Loucy (cell line): ENCODE measurements around the gene PKD1L1.

Source experiments
- H2AFZ ChIP-seq: fragments of 200-600 bp; sonication (generic); 2 replicates; pipeline ENCODE4 v1.6.0; 2016; ENCODE audit warnings: antibody characterized with exemption, mild to moderate bottlenecking, low read length, moderate library complexity
- H3F3A ChIP-seq: fragments of 200-600 bp; 2 replicates; pipeline ENCODE4 v1.6.0; 2016; ENCODE audit warnings: antibody characterized with exemption, low read depth, mild to moderate bottlenecking
- H3K27me3 ChIP-seq: fragments of 200-600 bp; sonication (generic); 2 replicates; pipeline ENCODE4 v1.6.1; 2014; ENCODE audit warnings: low read length, mild to moderate bottlenecking; ENCODE audit not compliant: insufficient read depth, poor library complexity, severe bottlenecking
- H3K36me3 ChIP-seq: fragments of 200-600 bp; sonication (generic); 2 replicates; pipeline ENCODE4 v1.6.1; 2016; ENCODE audit warnings: low read length; ENCODE audit not compliant: insufficient read depth
- H3K4me1 ChIP-seq: fragments of 200-600 bp; sonication (generic); 2 replicates; pipeline ENCODE4 v1.5.1; 2014; ENCODE audit warnings: low read length, mild to moderate bottlenecking; ENCODE audit not compliant: insufficient read depth, poor library complexity, severe bottlenecking
- H3K4me2 ChIP-seq: fragments of 200-600 bp; sonication (generic); 2 replicates; pipeline ENCODE4 v1.6.0; 2014; ENCODE audit warnings: antibody characterized with exemption, low read length, low read depth, mild to moderate bottlenecking; ENCODE audit not compliant: poor library complexity, severe bottlenecking
- H3K4me3 ChIP-seq: fragments of 200-600 bp; sonication (generic); 2 replicates; pipeline ENCODE4 v1.5.1; 2014; ENCODE audit warnings: low read length, mild to moderate bottlenecking, mixed read lengths; ENCODE audit not compliant: poor library complexity, severe bottlenecking
- H3K79me2 ChIP-seq: fragments of 200-600 bp; sonication (generic); 2 replicates; pipeline ENCODE4 v1.6.1; 2014; ENCODE audit warnings: low read length; ENCODE audit not compliant: insufficient read depth
- H3K9ac ChIP-seq: fragments of 200-600 bp; sonication (generic); 2 replicates; pipeline ENCODE4 v1.6.0; 2014; ENCODE audit warnings: mild to moderate bottlenecking, low read depth, low read length, moderate library complexity; ENCODE audit not compliant: poor library complexity, severe bottlenecking
- H3K9me2 ChIP-seq: fragments of 200-600 bp; sonication (generic); replicated peaks from 2 replicates; pipeline ENCODE4 v1.6.1; 2016; ENCODE audit warnings: low read depth, low read length, mixed read lengths
- H3K9me3 ChIP-seq: fragments of 200-600 bp; sonication (generic); 2 replicates; pipeline ENCODE4 v1.6.1; 2014; ENCODE audit warnings: mild to moderate bottlenecking, antibody characterized with exemption, low read length, low read depth; ENCODE audit not compliant: insufficient read depth
- H4K20me1 ChIP-seq: fragments of 200-600 bp; sonication (generic); 2 replicates; pipeline ENCODE4 v1.6.0; 2014; ENCODE audit warnings: antibody characterized with exemption, low read length, mild to moderate bottlenecking; ENCODE audit not compliant: insufficient read depth, poor library complexity, severe bottlenecking
- EZH2phosphoT487 ChIP-seq: fragments of 200-600 bp; IDR thresholded peaks from 2 replicates; pipeline ENCODE4 v1.6.1; 2018; ENCODE audit warnings: antibody characterized with exemption, mild to moderate bottlenecking, moderate library complexity, borderline replicate concordance
- TF ChIP-seq, protein P1 (sequence below): fragments of 200-600 bp; sonication (generic); conservative IDR thresholded peaks from 2 replicates; pipeline ENCODE4 v1.5.1; 2014; ENCODE audit warnings: mild to moderate bottlenecking, antibody characterized with exemption, low read length

Gene PKD1L1

DNA sequence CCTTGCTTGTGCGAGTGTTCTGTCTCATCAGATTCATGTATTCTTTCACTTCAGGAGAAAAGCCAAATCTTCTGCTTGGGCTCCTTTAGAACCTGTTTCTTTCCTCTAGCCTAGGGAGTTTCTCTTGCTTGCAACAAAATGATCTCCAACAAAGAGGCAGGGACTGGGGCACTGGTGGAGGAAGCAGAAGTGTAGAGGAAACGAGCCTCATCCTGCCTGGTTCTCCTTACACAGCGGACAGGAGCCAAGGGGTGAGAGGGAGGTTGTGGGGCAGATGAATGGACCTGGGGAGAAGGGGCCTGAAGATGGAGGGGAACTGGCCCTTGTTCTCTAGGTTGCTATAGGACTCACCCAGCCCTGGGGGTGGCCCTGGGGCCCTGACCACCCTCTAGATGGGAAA lies 141.1 kb downstream of the PKD1L1 start:
- Histone ChIP-seq H2AFZ (no peak overlapping the region), H3K4me1 (no peaks in the 10 kb centered on the region), H3F3A (no peaks in the 10 kb centered on the region), H3K27me3 (no peaks in the 10 kb centered on the region), H4K20me1 (no peaks in the 10 kb centered on the region), H3K9me3 (peaks cover 3% of the 10 kb centered on the region; the same call in 1 of the 2 replicates), H3K36me3 (no peaks in the 10 kb centered on the region), H3K79me2 (no peaks in the 10 kb centered on the region), H3K4me2 (no peak overlapping the region), H3K4me3 (no peak overlapping the region), H3K9me2 (no peaks in the 10 kb centered on the region), H3K9ac (no peak overlapping the region)
- TF ChIP-seq EZH2phosphoT487: no peak
- TF ChIP-seq, protein P1, sequence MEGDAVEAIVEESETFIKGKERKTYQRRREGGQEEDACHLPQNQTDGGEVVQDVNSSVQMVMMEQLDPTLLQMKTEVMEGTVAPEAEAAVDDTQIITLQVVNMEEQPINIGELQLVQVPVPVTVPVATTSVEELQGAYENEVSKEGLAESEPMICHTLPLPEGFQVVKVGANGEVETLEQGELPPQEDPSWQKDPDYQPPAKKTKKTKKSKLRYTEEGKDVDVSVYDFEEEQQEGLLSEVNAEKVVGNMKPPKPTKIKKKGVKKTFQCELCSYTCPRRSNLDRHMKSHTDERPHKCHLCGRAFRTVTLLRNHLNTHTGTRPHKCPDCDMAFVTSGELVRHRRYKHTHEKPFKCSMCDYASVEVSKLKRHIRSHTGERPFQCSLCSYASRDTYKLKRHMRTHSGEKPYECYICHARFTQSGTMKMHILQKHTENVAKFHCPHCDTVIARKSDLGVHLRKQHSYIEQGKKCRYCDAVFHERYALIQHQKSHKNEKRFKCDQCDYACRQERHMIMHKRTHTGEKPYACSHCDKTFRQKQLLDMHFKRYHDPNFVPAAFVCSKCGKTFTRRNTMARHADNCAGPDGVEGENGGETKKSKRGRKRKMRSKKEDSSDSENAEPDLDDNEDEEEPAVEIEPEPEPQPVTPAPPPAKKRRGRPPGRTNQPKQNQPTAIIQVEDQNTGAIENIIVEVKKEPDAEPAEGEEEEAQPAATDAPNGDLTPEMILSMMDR: no peak

DNA sequence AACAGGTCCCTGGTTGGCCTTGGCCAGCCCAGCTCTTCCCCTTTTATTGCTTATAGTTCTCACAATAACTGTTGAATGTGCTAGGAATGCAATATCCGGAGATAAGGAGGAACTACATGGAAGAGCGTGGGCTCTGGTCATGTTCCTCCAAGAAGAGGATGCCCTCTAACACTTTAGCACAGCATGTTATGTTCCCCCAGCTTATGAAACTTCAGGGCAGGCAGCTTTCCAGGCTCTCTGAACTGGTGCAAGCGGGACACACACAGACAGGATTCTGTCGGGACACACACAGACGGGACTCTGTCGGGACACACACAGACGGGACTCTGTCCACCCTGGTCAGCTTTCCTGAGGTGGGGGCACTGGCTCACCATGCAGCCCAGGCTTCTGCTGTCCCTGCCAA lies 141.6 kb downstream of the PKD1L1 start:
- H2AFZ ChIP-seq: no peak overlapping the region
- no peaks in the 10 kb centered on the region for H3K36me3 ChIP-seq
- H3K9ac ChIP-seq: no peak overlapping the region
- H3K4me3 ChIP-seq: no peak overlapping the region
- no peaks in the 10 kb centered on the region for H3K4me1 ChIP-seq
- no peak for TF ChIP-seq EZH2phosphoT487
- TF ChIP-seq, protein P1: no peak
- H3F3A ChIP-seq: no peaks in the 10 kb centered on the region
- no peaks in the 10 kb centered on the region for H3K27me3 ChIP-seq
- H4K20me1 ChIP-seq: no peaks in the 10 kb centered on the region
- H3K9me2 ChIP-seq: no peaks in the 10 kb centered on the region
- H3K9me3 ChIP-seq: peaks cover 3% of the 10 kb centered on the region; the same call in 1 of the 2 replicates
- H3K4me2 ChIP-seq: no peak overlapping the region
- H3K79me2 ChIP-seq: no peaks in the 10 kb centered on the region

DNA sequence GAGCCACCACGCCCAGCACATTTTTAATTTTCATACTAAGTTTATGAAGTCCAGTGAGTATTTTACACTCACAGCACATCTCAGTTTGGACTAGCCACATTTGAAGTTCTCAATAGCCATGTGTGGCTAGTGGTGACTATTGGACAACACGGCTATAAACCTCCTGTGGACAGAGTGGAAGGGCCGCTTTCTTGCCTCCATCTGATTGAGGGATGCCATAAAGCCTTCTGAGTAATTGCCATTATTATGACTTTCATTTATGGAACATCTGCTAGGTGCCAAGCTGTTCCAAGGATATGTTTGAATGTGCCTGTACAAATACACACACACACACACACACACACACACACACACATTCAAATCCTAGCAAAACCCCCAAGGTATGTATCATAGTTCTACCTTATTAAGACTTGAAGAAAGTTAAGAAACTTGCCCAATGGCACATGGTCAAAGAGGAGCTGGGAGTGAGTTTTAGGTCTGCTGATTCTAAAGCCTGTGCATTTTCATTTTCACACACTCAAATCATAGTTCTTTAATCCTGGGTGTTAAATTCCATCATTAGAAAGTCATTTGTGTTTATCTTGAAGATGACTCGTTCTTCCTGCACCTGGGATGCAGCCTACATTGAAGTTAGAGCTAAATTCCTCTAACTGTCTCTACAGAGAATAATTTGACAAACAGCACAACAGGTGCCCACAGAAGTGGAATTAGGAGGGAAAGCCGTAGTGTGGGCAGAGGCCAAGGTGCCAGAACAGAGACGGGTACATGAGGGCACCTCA lies 143.3 kb downstream of the PKD1L1 start:
- H3F3A ChIP-seq: no peaks in the 10 kb centered on the region
- H3K4me3 ChIP-seq: no peak overlapping the region
- no peaks in the 10 kb centered on the region for H3K36me3 ChIP-seq
- no peaks in the 10 kb centered on the region for H4K20me1 ChIP-seq
- H3K9ac ChIP-seq: no peak overlapping the region
- peaks cover 3% of the 10 kb centered on the region; the same call in 1 of the 2 replicates for H3K9me3 ChIP-seq
- no peaks in the 10 kb centered on the region for H3K9me2 ChIP-seq
- H3K79me2 ChIP-seq: no peaks in the 10 kb centered on the region
- no peak overlapping the region for H2AFZ ChIP-seq
- no peak for TF ChIP-seq EZH2phosphoT487
- TF ChIP-seq, protein P1: no peak
- H3K4me2 ChIP-seq: no peak overlapping the region
- H3K27me3 ChIP-seq: no peaks in the 10 kb centered on the region
- no peaks in the 10 kb centered on the region for H3K4me1 ChIP-seq
